IMR-90 (cell line): ENCODE data around the gene NOS3. TPM values are rescaled to one million over a fixed set of nuclear protein-coding genes. Genes with fewer than 3 reads are reported as not detected.

Source experiments
- ATAC-seq: fragments of 200-7000 bp; cut with Tn5 transposase; 2 replicates; pipeline ENCODE4 v1.9.1; 2020; ENCODE audit warnings: low read depth, mild to moderate bottlenecking, moderate library complexity
- BruUV-seq: library from RNA; stranded (reverse); fragments of 400-500 nt; replicated peaks from 2 replicates; lab custom pipeline; 2021; lab: Mats Ljungman, UMichigan
- CTCF ChIA-PET: fragments of 300-600 bp; formaldehyde crosslinking; extraction: SDS; loops from one replicate; lab custom pipeline; 2021; ENCODE audit warnings: antibody characterized with exemption; lab: Yijun Ruan, JAX
- POLR2A ChIA-PET: fragments of 300-600 bp; sonication (Branson Sonifier 250); formaldehyde crosslinking; loops from one replicate; lab custom pipeline; 2022; ENCODE audit warnings: antibody characterized with exemption; ENCODE audit not compliant: unreplicated experiment; lab: Charles Lee
- DNase-seq: peaks from one replicate; pipeline ENCODE4 v3.0.0; 2013
- H2AFZ ChIP-seq: replicated peaks from 2 replicates; pipeline ENCODE3; 2013; ENCODE audit warnings: low read length, mild to moderate bottlenecking; ENCODE audit not compliant: poor library complexity
- H2AK5ac ChIP-seq: 2 replicates; pipeline ENCODE4 v1.6.1; 2013; ENCODE audit warnings: low read depth, low read length, inconsistent platforms
- H2AK9ac ChIP-seq: replicated peaks from 2 replicates; pipeline ENCODE3; 2013; ENCODE audit warnings: mild to moderate bottlenecking, low read depth, low read length, moderate library complexity; ENCODE audit not compliant: poor library complexity
- H2BK120ac ChIP-seq: 2 replicates; pipeline ENCODE4 v1.6.1; 2013; ENCODE audit warnings: low read depth, low read length, inconsistent platforms
- H2BK15ac ChIP-seq: 3 replicates; pipeline ENCODE4 v1.6.1; 2013; ENCODE audit warnings: low read depth, low read length, inconsistent platforms
- H2BK20ac ChIP-seq: 2 replicates; pipeline ENCODE4 v1.6.1; 2013; ENCODE audit warnings: low read depth, mild to moderate bottlenecking, inconsistent platforms, low read length, moderate library complexity
- H2BK5ac ChIP-seq: 2 replicates; pipeline ENCODE4 v1.6.1; 2013; ENCODE audit warnings: mild to moderate bottlenecking, low read depth, low read length, inconsistent platforms; ENCODE audit not compliant: poor library complexity, severe bottlenecking
- H3K14ac ChIP-seq: replicated peaks from 2 replicates; pipeline ENCODE4 v1.6.1; 2013; ENCODE audit warnings: low read depth, low read length, inconsistent platforms
- H3K18ac ChIP-seq: 2 replicates; pipeline ENCODE4 v1.6.1; 2013; ENCODE audit warnings: low read depth, low read length, control low read depth
- H3K23ac ChIP-seq: 2 replicates; pipeline ENCODE4 v1.6.1; 2013; ENCODE audit warnings: low read depth, low read length, inconsistent platforms
- H3K27ac ChIP-seq: 2 replicates; pipeline ENCODE4 v1.5.1; 2013; ENCODE audit warnings: mild to moderate bottlenecking, control low read depth, low read length; ENCODE audit not compliant: insufficient read depth
- H3K27me3 ChIP-seq: 2 replicates; pipeline ENCODE4 v1.6.1; 2013; ENCODE audit warnings: low read length; ENCODE audit not compliant: control insufficient read depth, insufficient read depth
- H3K36me3 ChIP-seq: 2 replicates; pipeline ENCODE4 v1.6.1; 2013; ENCODE audit warnings: low read length, mixed read lengths; ENCODE audit not compliant: control insufficient read depth, insufficient read depth
- H3K4ac ChIP-seq: 2 replicates; pipeline ENCODE4 v1.6.1; 2013; ENCODE audit warnings: low read depth, low read length, inconsistent platforms
- H3K4me1 ChIP-seq: 2 replicates; pipeline ENCODE4 v1.6.1; 2013; ENCODE audit warnings: low read length, mixed read lengths; ENCODE audit not compliant: control insufficient read depth, insufficient read depth
- H3K4me2 ChIP-seq: 2 replicates; pipeline ENCODE4 v1.6.1; 2013; ENCODE audit warnings: low read depth, mild to moderate bottlenecking, control low read depth, low read length, moderate library complexity
- H3K4me3 ChIP-seq: 2 replicates; pipeline ENCODE4 v1.5.1; 2013; ENCODE audit warnings: low read depth, mild to moderate bottlenecking, control low read depth, low read length, moderate library complexity; ENCODE audit not compliant: insufficient read depth
- H3K56ac ChIP-seq: 2 replicates; pipeline ENCODE4 v1.6.1; 2013; ENCODE audit warnings: low read length, inconsistent platforms; ENCODE audit not compliant: insufficient read depth; ENCODE audit errors: extremely low read depth
- H3K79me1 ChIP-seq, 2 experiments: 2 replicates each; pipeline ENCODE4 v1.6.1; 2013; ENCODE audit warnings: low read length in 2 of 2, inconsistent platforms in 1 of 2, low read depth in 1 of 2
- H3K9ac ChIP-seq: 2 replicates; pipeline ENCODE4 v1.6.1; 2013; ENCODE audit warnings: low read depth, low read length, control low read depth
- H3K9me1 ChIP-seq: 2 replicates; pipeline ENCODE4 v1.6.1; 2013; ENCODE audit warnings: low read length, inconsistent platforms; ENCODE audit not compliant: insufficient read depth
- H3K9me3 ChIP-seq: 2 replicates; pipeline ENCODE4 v1.6.1; 2013; ENCODE audit warnings: low read length; ENCODE audit not compliant: control insufficient read depth, insufficient read depth
- H4K20me1 ChIP-seq: 2 replicates; pipeline ENCODE4 v1.6.1; 2013; ENCODE audit warnings: low read length, inconsistent platforms; ENCODE audit not compliant: insufficient read depth
- H4K5ac ChIP-seq: 2 replicates; pipeline ENCODE4 v1.6.1; 2013; ENCODE audit warnings: mild to moderate bottlenecking, low read depth, low read length, control low read depth
- H4K8ac ChIP-seq, 2 experiments: 2 replicates each; pipeline ENCODE4 v1.6.1; 2013; ENCODE audit warnings: low read depth in 2 of 2, low read length in 2 of 2, control low read depth in 1 of 2, inconsistent platforms in 1 of 2
- H4K91ac ChIP-seq: 2 replicates; pipeline ENCODE4 v1.6.1; 2013; ENCODE audit warnings: low read depth, low read length, inconsistent platforms; ENCODE audit not compliant: insufficient read depth
- BHLHE40 ChIP-seq: fragments of 150-350 bp; IDR thresholded peaks from 2 replicates; pipeline ENCODE4 v1.6.1; 2016; ENCODE audit warnings: mild to moderate bottlenecking, low read depth, low read length
- CEBPB ChIP-seq: IDR thresholded peaks from 2 replicates; pipeline ENCODE4 v1.6.1; 2012; ENCODE audit warnings: low read depth, low read length, improper control_type of control experiment
- CHD1 ChIP-seq: IDR thresholded peaks from 2 replicates; pipeline ENCODE4 v1.6.1; 2012; ENCODE audit warnings: low read depth, low read length, improper control_type of control experiment
- FOS ChIP-seq: fragments of 150-350 bp; IDR thresholded peaks from 2 replicates; pipeline ENCODE4 v1.6.1; 2016; ENCODE audit warnings: low read depth, low read length
- MAFK ChIP-seq: IDR thresholded peaks from 2 replicates; pipeline ENCODE4 v1.6.1; 2012; ENCODE audit warnings: low read depth, low read length, improper control_type of control experiment
- MXI1 ChIP-seq: IDR thresholded peaks from 2 replicates; pipeline ENCODE4 v1.6.1; 2012; ENCODE audit warnings: low read depth, mild to moderate bottlenecking, low read length, moderate library complexity, borderline replicate concordance
- POLR2A ChIP-seq: IDR thresholded peaks from 2 replicates; pipeline ENCODE4 v1.6.1; 2012; ENCODE audit warnings: mild to moderate bottlenecking, low read depth, low read length
- RAD21 ChIP-seq: IDR thresholded peaks from 2 replicates; pipeline ENCODE4 v1.6.1; 2012; ENCODE audit warnings: low read length, improper control_type of control experiment
- SMC3 ChIP-seq: fragments of 150-350 bp; IDR thresholded peaks from 2 replicates; pipeline ENCODE4 v1.6.1; 2016; ENCODE audit warnings: low read depth, mild to moderate bottlenecking, antibody characterized with exemption, low read length, moderate library complexity
- WGBS, 2 experiments: methylation state at CpG; one replicate each; pipeline versions ENCODE4 v1.1.5 to v1.1.7; 2013; ENCODE audit warnings: missing lambda C conversion rate in 2 of 2; ENCODE audit not compliant: insufficient read length in 1 of 2; ENCODE audit errors: extremely low coverage in 2 of 2; 5-methylcytosine and 5-hydroxymethylcytosine counted together
- dilution Hi-C: fragments of 300-500 bp; cut with HindIII; formaldehyde crosslinking; loops from one replicate; pipeline ENCODE4 v1.14.3; 2018; ENCODE audit warnings: low sequenced_read_pairs; ENCODE audit not compliant: unreplicated experiment
- in situ Hi-C: fragments of 300-500 bp; cut with MboI; formaldehyde crosslinking; loops from 3 replicates; pipeline ENCODE4 v1.14.3; 2019; ENCODE audit warnings: low sequenced_read_pairs, inconsistent platforms, mixed read lengths
- intact Hi-C: fragments of 100-400 bp; cut with micrococcal nuclease; formaldehyde crosslinking; loops from 2 replicates; pipeline ENCODE4 v1.10.0; 2022
- polyA plus RNA-seq, 3 experiments: library from polyadenylated mRNA; depleted of rRNA; stranded (reverse); fragments of >200 nt; gene quantifications; 2 replicates each; pipeline ENCODE4 v1.2.3, GENCODE V29; 2012; ENCODE audit warnings: low replicate concordance in 1 of 3
- total RNA-seq: library from RNA; depleted of rRNA; stranded (reverse); fragments of >200 nt; gene quantifications from 2 replicates; pipeline ENCODE4 v1.2.3, GENCODE V29; 2012
- TF ChIP-seq, protein P1 (sequence below): conservative IDR thresholded peaks from 2 replicates; pipeline ENCODE4 v1.5.1; 2012; ENCODE audit warnings: mild to moderate bottlenecking, low read depth, low read length, improper control_type of control experiment
- TF ChIP-seq, protein P2 (sequence below): fragments of 150-350 bp; IDR thresholded peaks from 2 replicates; pipeline ENCODE4 v1.6.1; 2017; ENCODE audit warnings: mild to moderate bottlenecking, antibody characterized with exemption, low read length, low read depth

NOS3 gene
- total and polyA plus RNA-seq, 2 of the 4 experiments (the other 2 are of a cell fraction) = 0.72 to 2.0 TPM

DNA sequence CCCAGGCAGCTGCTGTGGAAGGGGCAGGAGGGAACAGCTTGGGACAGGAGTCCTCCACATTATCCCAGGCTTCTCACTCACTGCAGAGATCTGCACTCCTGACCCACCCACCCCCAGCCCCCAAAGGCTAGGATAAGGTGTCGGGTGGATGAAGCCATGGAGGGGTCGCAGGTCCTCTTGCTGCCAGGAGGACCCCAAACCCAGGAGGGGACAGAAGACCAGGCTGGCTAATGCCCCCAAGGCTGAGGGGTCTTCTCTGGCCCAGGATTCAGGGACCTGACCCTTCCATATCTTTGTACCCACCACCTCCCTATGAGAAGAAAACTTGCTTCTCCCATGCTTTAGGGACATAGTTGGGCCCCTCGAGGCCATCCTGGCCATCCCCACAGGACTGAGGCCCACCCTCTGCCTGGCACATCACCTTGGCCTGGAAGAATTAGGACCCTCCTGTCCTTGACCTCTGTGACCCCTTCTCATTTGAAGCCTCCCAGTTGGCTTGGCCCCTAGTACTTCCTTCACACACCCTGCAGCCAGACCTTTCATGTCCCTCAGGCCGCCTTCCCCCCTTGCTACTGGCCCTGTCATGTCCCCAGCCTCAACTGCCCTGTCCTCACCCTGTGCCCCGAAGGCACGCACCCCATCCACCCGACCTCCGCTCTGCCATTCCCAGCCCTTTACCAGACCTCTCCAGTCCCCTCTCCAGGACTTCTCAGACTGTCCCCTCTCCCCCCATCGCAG is 34.3 kb upstream of the NOS3 start:
- Histone ChIP-seq H3K79me1 (no peaks in the 10 kb centered on the region), H3K23ac (no peak overlapping the region), H2AK5ac (peak overlapping the region; percentile 16; the same call in 1 of the 2 replicates), H3K9me1 (no peaks in the 10 kb centered on the region), H3K4me2 (no peak overlapping the region), H3K18ac (no peak overlapping the region), H2AFZ (no peak overlapping the region), H3K9me3 (no peaks in the 10 kb centered on the region), H2AK9ac (no peak overlapping the region), H4K8ac (no peak overlapping the region), H4K5ac (no peak overlapping the region; the same call in 1 of the 2 replicates), H2BK5ac (no peak overlapping the region), H3K27me3 (no peaks in the 10 kb centered on the region), H4K20me1 (no peaks in the 10 kb centered on the region; the same call in 1 of the 2 replicates), H3K9ac (no peak overlapping the region), H3K4ac (no peak overlapping the region), H3K4me3 (no peak overlapping the region), H3K36me3 (peaks cover 4% of the 10 kb centered on the region; the same call in 1 of the 2 replicates), H2BK20ac (no peak overlapping the region), H4K91ac (no peak overlapping the region), H3K4me1 (peaks cover 8% of the 10 kb centered on the region; the same call in 1 of the 2 replicates), H2BK120ac (no peak overlapping the region), H3K27ac (no peak overlapping the region), H2BK15ac (no peak overlapping the region), H3K56ac (no peak overlapping the region), H3K14ac (no peak overlapping the region)
- ChIA-PET CTCF (no interaction called here), POLR2A (no interaction called here)
- 92% methylated on average over 7 of the region's 9 CpGs; no CpG with 5 or more reads in 1 of the 2 experiments for WGBS, 2 experiments
- dilution Hi-C loops = no loop called here
- intact Hi-C loops = no loop called here
- in situ Hi-C loops = no loop called here
- TF ChIP-seq, protein P1, sequence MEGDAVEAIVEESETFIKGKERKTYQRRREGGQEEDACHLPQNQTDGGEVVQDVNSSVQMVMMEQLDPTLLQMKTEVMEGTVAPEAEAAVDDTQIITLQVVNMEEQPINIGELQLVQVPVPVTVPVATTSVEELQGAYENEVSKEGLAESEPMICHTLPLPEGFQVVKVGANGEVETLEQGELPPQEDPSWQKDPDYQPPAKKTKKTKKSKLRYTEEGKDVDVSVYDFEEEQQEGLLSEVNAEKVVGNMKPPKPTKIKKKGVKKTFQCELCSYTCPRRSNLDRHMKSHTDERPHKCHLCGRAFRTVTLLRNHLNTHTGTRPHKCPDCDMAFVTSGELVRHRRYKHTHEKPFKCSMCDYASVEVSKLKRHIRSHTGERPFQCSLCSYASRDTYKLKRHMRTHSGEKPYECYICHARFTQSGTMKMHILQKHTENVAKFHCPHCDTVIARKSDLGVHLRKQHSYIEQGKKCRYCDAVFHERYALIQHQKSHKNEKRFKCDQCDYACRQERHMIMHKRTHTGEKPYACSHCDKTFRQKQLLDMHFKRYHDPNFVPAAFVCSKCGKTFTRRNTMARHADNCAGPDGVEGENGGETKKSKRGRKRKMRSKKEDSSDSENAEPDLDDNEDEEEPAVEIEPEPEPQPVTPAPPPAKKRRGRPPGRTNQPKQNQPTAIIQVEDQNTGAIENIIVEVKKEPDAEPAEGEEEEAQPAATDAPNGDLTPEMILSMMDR = no peak
- no peak for TF ChIP-seq CEBPB
- TF ChIP-seq FOS = no peak
- TF ChIP-seq SMC3 = no peak
- no peak for TF ChIP-seq RAD21
- no peak for TF ChIP-seq MAFK
- TF ChIP-seq, protein P2, sequence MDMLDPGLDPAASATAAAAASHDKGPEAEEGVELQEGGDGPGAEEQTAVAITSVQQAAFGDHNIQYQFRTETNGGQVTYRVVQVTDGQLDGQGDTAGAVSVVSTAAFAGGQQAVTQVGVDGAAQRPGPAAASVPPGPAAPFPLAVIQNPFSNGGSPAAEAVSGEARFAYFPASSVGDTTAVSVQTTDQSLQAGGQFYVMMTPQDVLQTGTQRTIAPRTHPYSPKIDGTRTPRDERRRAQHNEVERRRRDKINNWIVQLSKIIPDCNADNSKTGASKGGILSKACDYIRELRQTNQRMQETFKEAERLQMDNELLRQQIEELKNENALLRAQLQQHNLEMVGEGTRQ = no peak
- no peak for TF ChIP-seq MXI1
- TF ChIP-seq CHD1 = no peak
- no peak for TF ChIP-seq BHLHE40
- no peak for TF ChIP-seq POLR2A
- peak; percentile 27 for ATAC-seq
- DNase-seq = no peak
- no TSS peak for BruUV-seq
